Fibroblast of upper back skin (primary cell): ENCODE data around the gene SLC9A9.

Experiments used
- DNase-seq: peaks from one replicate; pipeline ENCODE4 v3.0.0-alpha.2; 2013

SLC9A9 gene

GRCh38 chr3:143586576-143586975 is 261.7 kb downstream of the SLC9A9 start:
- DNase-seq = peak; percentile 6

GRCh38 chr3:143585720-143586456 is 262.4 kb downstream of the SLC9A9 start:
- no peak for DNase-seq

DNA sequence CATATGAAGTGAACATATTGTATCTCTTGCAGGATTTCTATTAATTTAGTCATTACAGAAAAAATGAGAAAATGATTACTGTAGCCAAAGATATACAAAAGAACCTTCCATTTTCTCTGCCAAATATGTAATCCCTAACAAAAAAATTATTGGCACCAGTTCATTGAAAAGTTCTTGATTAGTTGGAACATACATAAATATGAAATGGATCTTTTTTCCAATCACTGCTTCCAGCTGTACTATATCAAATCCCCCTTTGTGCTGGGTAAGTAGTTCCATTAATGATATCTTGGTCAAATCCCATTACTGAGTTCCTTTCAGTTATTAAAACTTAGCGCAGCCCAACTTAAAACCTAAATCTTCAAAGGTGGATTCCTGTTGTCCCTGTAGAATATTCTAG is 263.8 kb downstream of the SLC9A9 start:
- no peak for DNase-seq

DNA sequence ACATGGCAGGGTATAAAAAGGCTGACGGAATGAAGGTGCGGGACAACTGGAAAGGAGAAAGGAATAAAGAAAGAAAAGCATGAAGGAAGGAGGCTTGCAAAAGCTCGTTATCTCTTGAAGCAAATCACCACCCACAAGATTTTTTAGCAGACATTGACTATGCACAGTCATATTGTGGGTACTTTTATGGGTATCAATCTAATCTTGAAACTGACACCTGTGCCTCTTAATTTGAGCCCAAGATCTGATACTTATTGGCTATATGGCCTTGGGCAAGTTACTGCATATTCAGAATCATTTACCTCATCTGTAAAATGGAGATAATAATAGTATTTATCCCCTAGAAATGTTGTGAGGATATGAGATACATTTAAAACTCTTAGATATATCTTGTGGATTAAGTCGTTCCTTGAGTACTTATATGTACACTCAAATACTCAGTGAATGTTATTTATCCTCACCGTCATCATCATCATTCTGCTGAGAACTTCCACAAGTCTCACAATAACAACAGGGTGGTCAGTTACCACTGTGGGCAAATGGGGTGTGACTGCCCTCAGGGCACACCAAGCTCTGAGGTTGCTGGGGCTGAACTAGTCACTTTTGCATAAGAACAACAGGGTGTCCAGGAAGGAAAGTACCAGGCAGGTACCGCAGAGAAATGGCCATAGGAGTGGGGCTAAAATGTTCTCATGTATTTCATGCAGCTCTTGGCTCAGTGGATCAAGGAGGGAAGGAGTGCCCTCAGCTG is 266.1 kb downstream of the SLC9A9 start:
- no peak for DNase-seq

DNA sequence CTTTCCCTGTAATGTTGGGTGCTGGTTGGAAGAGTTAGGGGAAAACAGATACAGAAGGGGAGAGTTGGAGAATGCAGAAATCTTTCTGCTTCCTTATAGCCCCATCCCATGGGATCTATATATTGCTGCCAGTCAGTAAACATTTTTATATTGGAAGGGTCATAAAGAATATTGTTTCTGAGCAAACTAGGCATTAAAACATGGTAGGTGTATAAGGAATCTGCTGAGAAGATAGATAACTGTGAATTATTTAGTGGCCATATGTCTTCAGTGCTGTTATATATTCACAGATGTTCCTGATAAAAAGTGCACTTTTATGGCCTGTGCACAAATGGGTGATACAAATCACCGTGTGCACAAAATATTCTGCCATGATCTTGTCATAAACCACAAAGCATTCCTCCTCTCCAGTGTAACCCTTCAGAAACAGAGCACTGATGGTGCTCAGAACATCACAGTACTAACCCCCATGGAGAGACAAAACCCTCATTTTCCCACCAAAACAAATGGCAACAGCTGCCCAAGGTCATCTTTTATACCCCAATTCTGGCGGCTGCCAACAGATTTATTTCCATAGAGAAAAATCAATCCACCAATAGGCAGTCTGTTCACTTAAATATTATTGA is 269.3 kb downstream of the SLC9A9 start:
- DNase-seq = peak; percentile 22

DNA sequence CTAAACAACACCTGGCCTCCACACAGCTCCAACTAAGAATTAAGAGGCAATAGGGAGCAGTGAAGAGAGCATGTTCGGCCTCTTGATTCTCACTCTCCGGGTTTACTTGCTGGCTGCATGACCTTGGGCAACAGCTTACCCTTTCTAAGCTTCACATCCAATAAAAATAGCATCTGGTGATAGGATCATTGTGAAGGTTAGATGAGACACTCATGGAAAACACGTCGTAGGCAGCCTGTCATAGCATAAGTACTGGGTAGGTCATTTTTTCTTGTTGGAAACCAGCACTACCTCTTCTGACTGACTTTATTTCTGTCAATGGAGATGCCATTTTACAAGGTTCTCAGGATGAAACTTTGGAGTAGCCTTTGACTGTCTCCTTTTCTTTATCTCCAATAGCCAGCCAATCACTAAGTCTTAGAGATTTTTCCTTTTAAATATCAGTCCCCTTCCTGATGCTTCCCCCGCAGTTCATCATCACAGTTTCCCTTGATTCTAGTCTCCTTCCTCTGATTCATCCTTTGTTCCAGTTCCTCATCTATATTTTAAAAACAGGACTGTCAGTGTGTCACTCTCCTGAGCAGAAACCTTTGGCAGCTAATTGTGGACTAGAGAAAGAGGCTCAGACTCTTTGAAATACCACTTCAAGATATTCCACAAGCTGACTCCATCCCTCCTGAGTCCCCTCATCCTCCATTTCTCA is 271.5 kb downstream of the SLC9A9 start:
- no peak for DNase-seq

DNA sequence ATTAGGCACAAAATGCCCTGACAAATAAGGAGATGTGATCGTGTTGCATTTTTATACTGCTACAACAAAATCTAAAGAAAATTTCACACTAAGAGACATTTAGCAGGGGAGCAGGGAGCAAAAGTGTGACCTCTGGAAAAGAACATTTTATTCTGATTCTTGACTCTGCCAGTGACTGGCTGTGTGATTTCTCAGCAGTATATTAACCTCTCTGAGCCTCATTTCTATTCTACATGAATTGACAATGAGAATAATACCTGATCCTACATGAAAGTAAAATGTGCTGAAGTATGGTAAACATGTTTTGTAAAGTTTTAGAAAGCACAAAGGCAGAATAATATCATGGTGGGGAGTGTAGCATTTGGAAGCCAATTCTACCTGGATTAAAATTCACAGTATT is 273.3 kb downstream of the SLC9A9 start:
- no peak for DNase-seq

DNA sequence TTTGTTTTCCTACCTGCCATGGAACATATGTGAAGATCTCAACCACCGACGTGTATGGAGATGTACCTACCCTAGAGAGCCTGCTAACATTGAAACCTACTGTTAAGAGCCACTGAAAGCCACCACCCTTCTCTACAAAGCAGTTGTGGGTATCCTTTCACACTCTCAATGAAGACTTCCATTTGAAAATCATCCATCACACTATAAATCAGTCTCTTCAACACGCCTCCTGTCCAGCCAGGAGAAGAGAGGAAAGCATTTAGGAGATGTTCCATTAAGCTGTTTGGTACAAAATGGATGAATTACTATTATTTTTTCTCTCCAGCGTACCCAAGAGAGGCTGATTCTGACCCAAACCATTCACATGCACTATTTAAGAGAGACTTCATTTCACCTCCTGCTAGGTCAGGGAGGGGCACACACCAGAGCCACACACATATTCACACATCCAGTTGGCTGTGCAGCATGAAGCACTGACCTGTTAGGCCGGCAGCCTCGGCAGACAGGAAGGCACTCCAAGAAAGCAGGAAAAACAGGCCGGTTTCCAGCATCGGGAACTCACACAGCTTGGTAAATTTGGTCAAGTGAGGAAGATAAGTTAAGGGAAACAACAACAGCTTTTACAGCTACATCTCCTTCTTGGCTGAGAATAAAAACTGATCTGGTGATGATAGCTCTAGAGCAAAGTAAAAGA is 274.5 kb downstream of the SLC9A9 start:
- no peak for DNase-seq

DNA sequence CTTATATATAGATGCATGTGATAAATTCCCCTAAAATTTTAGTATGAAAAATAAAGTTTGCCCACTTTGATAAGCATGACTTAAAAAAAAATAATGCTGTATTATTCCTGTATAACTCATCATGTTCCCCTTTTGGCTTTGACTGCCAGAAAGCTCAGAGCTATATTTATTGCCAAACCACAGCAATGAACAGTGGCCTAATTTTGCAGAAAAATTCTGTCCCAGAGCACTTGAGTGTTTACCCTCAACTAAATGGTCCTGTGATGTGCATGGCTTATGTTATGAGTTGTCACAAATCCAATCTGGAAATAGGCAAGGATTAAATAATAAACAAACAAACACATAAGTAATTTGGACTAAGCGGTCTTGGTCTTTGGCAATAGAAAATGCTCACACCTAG is 276.7 kb downstream of the SLC9A9 start:
- DNase-seq = peak; percentile 23

DNA sequence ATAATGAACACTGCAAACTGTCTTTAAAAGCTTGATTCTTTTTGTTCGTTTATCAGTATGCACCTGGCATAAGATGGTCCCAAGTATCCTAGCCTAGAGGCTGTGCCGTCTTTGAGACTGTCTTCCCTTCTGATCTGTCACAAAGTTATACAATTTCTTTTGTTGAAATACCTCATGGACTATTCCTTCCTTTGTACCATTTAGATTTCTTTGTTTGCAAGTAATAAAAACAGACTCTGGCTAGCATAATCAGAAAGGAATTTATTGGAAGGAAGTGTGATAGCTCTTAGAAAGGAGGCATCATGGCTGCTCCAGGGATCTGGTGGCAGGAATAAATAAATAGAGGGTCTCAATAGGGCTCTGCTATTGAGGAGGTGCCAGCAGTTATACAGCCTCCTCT is 280.4 kb downstream of the SLC9A9 start:
- no peak for DNase-seq

GRCh38 chr3:143565951-143566350 is 282.3 kb downstream of the SLC9A9 start:
- DNase-seq = no peak

DNA sequence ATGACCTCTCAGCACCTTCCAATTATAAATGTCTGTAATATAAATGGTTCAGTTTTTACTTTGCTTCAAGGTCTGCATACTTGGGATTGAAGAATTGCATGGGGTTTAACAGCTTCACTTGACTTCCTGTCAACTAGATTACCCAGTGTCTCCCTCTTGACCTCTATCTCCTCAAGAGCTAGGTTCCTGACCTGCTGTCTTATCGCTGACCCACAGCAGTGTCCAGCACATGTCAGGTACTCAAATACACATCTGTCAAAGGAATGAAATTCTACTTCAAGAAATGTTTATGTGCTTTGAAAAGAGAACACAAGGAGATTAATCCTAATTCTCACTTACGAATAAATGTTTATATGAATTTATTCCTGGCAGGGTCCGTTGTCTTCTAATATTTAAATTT is 284.5 kb downstream of the SLC9A9 start:
- DNase-seq = no peak

- DNase-seq = no peak
These were observed 285.5 kb downstream of the SLC9A9 start for GRCh38 chr3:143562789-143563188.

DNA sequence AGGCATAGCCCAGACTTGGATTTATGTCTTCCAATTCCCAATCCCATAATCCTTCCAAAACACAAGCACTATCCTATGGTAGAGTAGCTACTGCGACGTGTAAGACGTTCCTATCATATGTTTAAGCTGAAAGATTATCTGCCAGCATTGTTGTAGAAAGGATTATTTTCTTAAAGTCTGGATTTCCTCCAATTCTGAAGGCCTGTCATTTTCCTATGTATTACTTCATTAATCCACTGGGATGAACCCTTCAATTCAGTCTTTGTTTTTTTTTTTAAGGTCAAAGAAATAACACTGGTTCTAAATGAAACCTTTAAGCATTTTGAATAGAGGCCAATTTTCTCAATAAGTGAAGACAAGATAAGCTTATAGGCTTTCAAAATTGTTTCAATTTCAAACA is 289.0 kb downstream of the SLC9A9 start:
- no peak for DNase-seq

- no peak for DNase-seq
These were observed 295.4 kb downstream of the SLC9A9 start for GRCh38 chr3:143552851-143553250.

GRCh38 chr3:143551761-143552160 is 296.5 kb downstream of the SLC9A9 start:
- DNase-seq = no peak

DNA sequence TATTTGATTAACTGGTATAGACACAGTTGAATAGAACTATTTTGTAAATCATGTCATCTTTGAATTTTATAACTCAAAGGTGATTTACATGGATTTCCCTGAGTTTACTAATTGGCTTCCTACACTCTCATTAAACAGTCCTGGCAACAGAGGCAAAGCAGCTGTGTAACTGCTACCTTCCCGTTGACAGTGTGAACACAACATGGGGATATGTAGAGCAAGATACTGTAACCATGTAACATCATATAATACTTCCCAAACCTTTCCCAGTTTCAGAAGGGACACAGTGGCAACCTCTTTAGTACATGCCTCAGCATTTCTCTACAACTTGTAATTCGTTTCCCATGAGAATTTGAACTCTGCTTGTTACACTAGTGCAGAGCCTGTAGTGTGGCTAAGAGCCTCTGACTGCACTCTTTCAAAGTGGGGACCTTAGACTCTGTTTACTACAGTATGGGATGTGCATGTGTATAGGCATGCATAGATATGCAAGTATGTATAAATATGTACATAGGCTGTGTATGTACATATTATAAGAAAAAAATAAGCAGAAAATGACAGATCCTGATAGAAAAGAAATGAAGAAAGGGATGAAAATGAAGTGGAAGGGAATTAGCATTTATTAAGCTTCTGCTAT is 299.3 kb downstream of the SLC9A9 start:
- DNase-seq = no peak

GRCh38 chr3:143548393-143548792 is 299.9 kb downstream of the SLC9A9 start:
- DNase-seq = no peak

DNA sequence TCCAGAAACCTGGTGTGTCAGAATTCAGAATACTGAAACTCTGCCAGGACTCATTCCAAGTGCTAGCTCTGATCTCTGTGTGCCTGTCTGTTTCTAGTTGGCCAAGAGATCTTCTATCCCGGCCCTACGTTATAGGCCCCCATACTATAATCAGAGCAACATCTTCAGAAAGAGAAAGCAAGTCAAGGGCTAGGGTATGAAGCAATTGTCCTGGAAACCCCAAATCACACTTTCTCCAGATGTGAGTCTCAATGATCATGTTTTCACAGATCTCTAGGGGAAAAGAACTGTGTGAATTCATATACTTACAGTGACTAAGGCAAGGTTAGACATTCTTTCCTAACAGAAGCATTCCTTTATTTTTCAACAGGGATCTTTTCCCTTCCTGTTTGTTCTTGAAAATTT is 309.7 kb downstream of the SLC9A9 start:
- DNase-seq = peak; percentile 83

- no peak for DNase-seq
These were observed 310.2 kb downstream of the SLC9A9 start for GRCh38 chr3:143538061-143538460.

GRCh38 chr3:143536817-143537535 is 311.3 kb downstream of the SLC9A9 start:
- DNase-seq = peak; percentile 59
